HEK293 (cell line): ENCODE results near the gene DYRK2.

Experiments used
- CTCF ChIA-PET: fragments of 350-600 bp; formaldehyde crosslinking; extraction: SDS; loops from one replicate; lab custom pipeline; 2021; ENCODE audit warnings: antibody characterized with exemption; lab: Yijun Ruan, JAX
- POLR2A ChIA-PET: fragments of 300-600 bp; formaldehyde crosslinking; extraction: SDS; loops from one replicate; lab custom pipeline; 2020; ENCODE audit warnings: antibody characterized with exemption, inconsistent platforms; lab: Yijun Ruan, JAX
- H3K27ac ChIP-seq: fragments of 200-500 bp; sonication (Bioruptor generic); 2 replicates; pipeline ENCODE4 v1.5.1; 2014; ENCODE audit warnings: low read depth, low read length, control low read depth, inconsistent platforms; ENCODE audit errors: extremely low read depth
- H3K36me3 ChIP-seq, 2 experiments: fragments of 200-500 bp in 1 of 2; sonication (Bioruptor generic) in 1 of 2; 1 replicate in 1 of 2; 2 replicates in 1 of 2; pipeline ENCODE4 v1.5.1; 2014 to 2017; ENCODE audit warnings: inconsistent platforms in 2 of 2, low read length in 2 of 2; ENCODE audit not compliant: control insufficient read depth in 2 of 2, insufficient read depth in 1 of 2
- H3K4me1 ChIP-seq: fragments of 200-500 bp; sonication (Bioruptor generic); 2 replicates; pipeline ENCODE4 v1.5.1; 2014; ENCODE audit warnings: mild to moderate bottlenecking, low read length, inconsistent platforms; ENCODE audit not compliant: control insufficient read depth, insufficient read depth
- H3K4me3 ChIP-seq: 2 replicates; pipeline ENCODE4 v1.5.1; 2011; ENCODE audit warnings: low read depth, mild to moderate bottlenecking, control low read depth, low read length, moderate library complexity
- H3K9me3 ChIP-seq: fragments of 200-500 bp; sonication (Bioruptor generic); 2 replicates; pipeline ENCODE4 v1.5.1; 2014; ENCODE audit warnings: low read depth, low read length, inconsistent platforms; ENCODE audit not compliant: control insufficient read depth, insufficient read depth
- AEBP2 ChIP-seq: fragments of 450-650 bp; formaldehyde crosslinking; IDR thresholded peaks from 2 replicates; pipeline ENCODE4 v1.5.1; 2016; ENCODE audit warnings: missing biosample characterization, missing genetic modification characterization, borderline replicate concordance
- GLI2 ChIP-seq: fragments of 450-650 bp; formaldehyde crosslinking; IDR thresholded peaks from 2 replicates; pipeline ENCODE4; 2017; ENCODE audit warnings: missing biosample characterization, missing genetic modification characterization, low read depth, borderline replicate concordance
- HOXD13 ChIP-seq: sonication (generic); formaldehyde crosslinking; IDR thresholded peaks from 2 replicates; pipeline ENCODE4 v1.8.0; 2022; ENCODE audit warnings: missing genetic modification reagents, borderline replicate concordance
- KLF16 ChIP-seq: fragments of 450-650 bp; formaldehyde crosslinking; IDR thresholded peaks from 2 replicates; pipeline ENCODE4 v1.5.1; 2017; ENCODE audit warnings: missing biosample characterization, missing genetic modification characterization
- SCRT1 ChIP-seq: fragments of 450-650 bp; formaldehyde crosslinking; IDR thresholded peaks from 2 replicates; pipeline ENCODE4 v1.5.1; 2016; ENCODE audit warnings: missing biosample characterization, missing genetic modification characterization, borderline replicate concordance
- SCRT2 ChIP-seq: fragments of 450-650 bp; formaldehyde crosslinking; IDR thresholded peaks from 2 replicates; pipeline ENCODE4 v1.5.1; 2016; ENCODE audit warnings: missing biosample characterization, missing genetic modification characterization
- TRIM28 ChIP-seq: IDR thresholded peaks from 2 replicates; pipeline ENCODE4 v1.6.1; 2011; ENCODE audit warnings: low read length, control low read depth, borderline replicate concordance
- ZBTB8A ChIP-seq: fragments of 450-650 bp; formaldehyde crosslinking; IDR thresholded peaks from 2 replicates; pipeline ENCODE4 v1.5.1; 2016; ENCODE audit warnings: missing biosample characterization, missing genetic modification characterization
- ZNF140 ChIP-seq: fragments of 450-650 bp; formaldehyde crosslinking; IDR thresholded peaks from 2 replicates; pipeline ENCODE4 v1.5.1; 2016; ENCODE audit warnings: missing biosample characterization, missing genetic modification characterization
- ZNF155 ChIP-seq: fragments of 450-650 bp; formaldehyde crosslinking; IDR thresholded peaks from 2 replicates; pipeline ENCODE4 v1.5.1; 2016; ENCODE audit warnings: missing biosample characterization, missing genetic modification characterization
- ZNF274 ChIP-seq, 2 experiments: fragments of 200-500 bp in 1 of 2; fragments of 450-650 bp in 1 of 2; sonication (Bioruptor generic) in 1 of 2; formaldehyde crosslinking in 1 of 2; IDR thresholded peaks; 2 replicates each; pipeline versions ENCODE4 v1.5.1 to v1.6.1; 2014 to 2016; ENCODE audit warnings: borderline replicate concordance in 1 of 2, inconsistent platforms in 1 of 2, low read length in 1 of 2, missing biosample characterization in 1 of 2, missing genetic modification characterization in 1 of 2
- ZNF280C ChIP-seq: fragments of 450-650 bp; formaldehyde crosslinking; IDR thresholded peaks from 2 replicates; pipeline ENCODE4 v1.5.1; 2016; ENCODE audit warnings: missing biosample characterization, missing genetic modification characterization
- ZNF292 ChIP-seq: fragments of 450-650 bp; formaldehyde crosslinking; IDR thresholded peaks from 2 replicates; pipeline ENCODE4 v1.5.1; 2016; ENCODE audit warnings: low read depth, missing biosample characterization, missing genetic modification characterization, borderline replicate concordance
- ZNF391 ChIP-seq: fragments of 450-650 bp; formaldehyde crosslinking; IDR thresholded peaks from 2 replicates; pipeline ENCODE4 v1.5.1; 2016; ENCODE audit warnings: low read depth, missing biosample characterization, missing genetic modification characterization, borderline replicate concordance
- ZNF426 ChIP-seq: fragments of 450-650 bp; formaldehyde crosslinking; IDR thresholded peaks from 2 replicates; pipeline ENCODE4 v1.5.1; 2017; ENCODE audit warnings: missing biosample characterization, missing genetic modification characterization, mild to moderate bottlenecking, inconsistent platforms, moderate library complexity
- ZNF433 ChIP-seq: fragments of 450-650 bp; formaldehyde crosslinking; IDR thresholded peaks from 2 replicates; pipeline ENCODE4 v1.5.1; 2016; ENCODE audit warnings: missing biosample characterization, missing genetic modification characterization, low read depth
- ZNF473 ChIP-seq: fragments of 450-650 bp; formaldehyde crosslinking; IDR thresholded peaks from 2 replicates; pipeline ENCODE4 v1.5.1; 2017; ENCODE audit warnings: missing biosample characterization, missing genetic modification characterization
- ZNF580 ChIP-seq: fragments of 450-650 bp; formaldehyde crosslinking; IDR thresholded peaks from 2 replicates; pipeline ENCODE4 v1.5.1; 2016; ENCODE audit warnings: missing biosample characterization, missing genetic modification characterization
- ZNF623 ChIP-seq: fragments of 450-650 bp; formaldehyde crosslinking; IDR thresholded peaks from 2 replicates; pipeline ENCODE4 v1.5.1; 2016; ENCODE audit warnings: missing biosample characterization, missing genetic modification characterization
- ZNF707 ChIP-seq: fragments of 450-650 bp; formaldehyde crosslinking; IDR thresholded peaks from 2 replicates; pipeline ENCODE4 v1.5.1; 2016; ENCODE audit warnings: missing biosample characterization, missing genetic modification characterization
- ZNF747 ChIP-seq: fragments of 450-650 bp; formaldehyde crosslinking; IDR thresholded peaks from 2 replicates; pipeline ENCODE4 v1.5.1; 2016; ENCODE audit warnings: missing biosample characterization, missing genetic modification characterization
- ZSCAN23 ChIP-seq: fragments of 450-650 bp; formaldehyde crosslinking; IDR thresholded peaks from 2 replicates; pipeline ENCODE4 v1.5.1; 2016; ENCODE audit warnings: missing biosample characterization, missing genetic modification characterization

The DYRK2 gene

GRCh38 chr12:67621112-67621511 lies 27.4 kb upstream of the DYRK2 start:
- H3K9me3 ChIP-seq: no peaks in the 10 kb centered on the region
- H3K27ac ChIP-seq: no peak overlapping the region
- H3K4me1 ChIP-seq: no peaks in the 10 kb centered on the region
- ChIA-PET POLR2A (no interaction called here), CTCF (no interaction called here)
- H3K4me3 ChIP-seq: no peak overlapping the region
- TF ChIP-seq ZNF292 (tag by site-specific recombination) (no peak), ZNF433 (tag by site-specific recombination) (no peak), ZNF426 (tag by site-specific recombination) (no peak), KLF16 (no peak), ZSCAN23 (no peak), ZNF580 (tag by site-specific recombination) (no peak), SCRT2 (tag by site-specific recombination) (no peak), TRIM28 (no peak), ZNF747 (no peak), GLI2 (tag by site-specific recombination) (no peak), AEBP2 (tag by site-specific recombination) (no peak), ZNF140 (no peak), ZNF280C (tag by site-specific recombination) (no peak)
- no peaks in the 10 kb centered on the region for H3K36me3 ChIP-seq

- CTCF ChIA-PET: no interaction called here
- TF ChIP-seq ZNF391 (tag by site-specific recombination): no peak
- TF ChIP-seq ZNF623 (tag by site-specific recombination): no peak
- TF ChIP-seq ZNF473 (tag by site-specific recombination): no peak
- TF ChIP-seq SCRT1: no peak
- TF ChIP-seq ZNF140: no peak
- TF ChIP-seq HOXD13 (CRISPR knock-in tag): no peak
- no peak for TF ChIP-seq ZBTB8A (tag by site-specific recombination)
- no peak for TF ChIP-seq ZNF707 (tag by site-specific recombination)
- TF ChIP-seq ZNF274 (IDR thresholded peaks at IDR 0.05; ENCODE audit: low read length): no peak
- no peak for TF ChIP-seq ZNF274 (tag by site-specific recombination; IDR thresholded peaks at IDR 0.05; ENCODE audit: borderline replicate concordance)
- no peak for TF ChIP-seq ZNF155 (tag by site-specific recombination)
These were observed 26.6 kb upstream of the DYRK2 start for GRCh38 chr12:67621926-67622325.

More at GRCh38 chr12:67621926-67622325, 26.6 kb upstream of the DYRK2 start:
- Histone ChIP-seq H3K27ac (no peak overlapping the region), H3K9me3 (no peaks in the 10 kb centered on the region), H3K4me1 (no peaks in the 10 kb centered on the region), H3K4me3 (no peak overlapping the region), H3K36me3 (no peaks in the 10 kb centered on the region)
- POLR2A ChIA-PET: no interaction called here
